GM19452 (cell line): Measurements from ENCODE around the gene CUL5.
A peak's percentile ranks its signal among the peaks of the same experiment; 100 is the strongest.
"Not testable (repeated sequence)": the region's sequence is repeated elsewhere in the genome, so short reads cannot be mapped to it uniquely, and the experiment has no call there.

ENCODE experiments used
- ATAC-seq: cut with Tn5 transposase; IDR thresholded peaks from one replicate; pipeline ENCODE4 v1.9.1; 2021; ENCODE audit not compliant: unreplicated experiment

Gene CUL5

DNA sequence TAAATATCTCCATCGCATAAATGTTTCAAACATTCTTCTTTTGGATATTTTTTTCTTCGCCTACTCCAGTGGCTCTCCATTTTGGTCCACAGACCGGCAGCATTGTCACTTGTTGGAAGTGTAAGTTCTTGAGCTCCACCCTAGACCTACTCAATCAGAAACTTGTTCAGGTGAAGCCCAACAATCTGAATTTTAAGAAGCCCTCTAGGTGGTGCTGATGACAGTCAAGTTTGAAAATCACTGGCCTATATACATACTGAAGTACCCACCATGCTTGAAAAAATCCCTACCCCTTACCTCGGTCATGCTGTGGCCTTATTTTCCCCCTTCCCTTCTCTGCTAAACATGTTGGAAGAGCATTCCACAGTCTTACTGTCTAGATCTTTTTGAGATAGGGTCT, 102.4 kb downstream of the CUL5 start:
- ATAC-seq: no peak

GRCh38 chr11:108112057-108112456, 103.4 kb downstream of the CUL5 start:
- no peak for ATAC-seq

DNA sequence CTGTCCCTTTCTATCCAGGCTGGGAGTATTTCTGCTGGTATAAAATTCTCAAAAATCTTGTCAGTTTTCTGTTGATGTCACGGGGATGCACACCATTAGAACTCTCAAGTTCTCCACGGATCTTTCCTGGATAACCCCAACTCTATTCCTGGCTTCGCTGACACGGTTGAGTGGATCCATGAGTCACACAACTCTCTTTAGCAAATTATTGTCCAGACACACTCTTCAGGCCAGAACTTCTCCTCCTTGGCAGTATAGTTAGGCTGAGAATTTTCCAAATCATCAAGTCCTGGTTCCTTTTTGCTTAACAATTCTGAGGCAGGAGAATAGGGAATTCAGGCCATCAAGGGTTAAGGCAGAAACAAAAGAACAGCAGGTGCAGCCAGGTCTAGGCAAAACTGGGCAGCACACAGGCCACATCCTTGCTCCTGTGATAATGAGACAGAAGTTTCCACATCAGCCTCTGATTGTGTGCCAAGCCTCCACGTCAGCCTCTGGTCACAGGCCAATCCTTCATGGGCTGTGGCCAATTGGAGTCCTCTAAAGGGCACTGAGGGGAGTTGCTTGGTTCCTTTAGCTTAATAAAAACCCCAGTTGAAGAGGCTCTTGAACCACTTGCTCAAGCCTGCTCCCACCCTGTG, 106.9 kb downstream of the CUL5 start:
- no peak for ATAC-seq

- ATAC-seq: no peak
These were observed 109.2 kb downstream of the CUL5 start for GRCh38 chr11:108117746-108118371.

DNA sequence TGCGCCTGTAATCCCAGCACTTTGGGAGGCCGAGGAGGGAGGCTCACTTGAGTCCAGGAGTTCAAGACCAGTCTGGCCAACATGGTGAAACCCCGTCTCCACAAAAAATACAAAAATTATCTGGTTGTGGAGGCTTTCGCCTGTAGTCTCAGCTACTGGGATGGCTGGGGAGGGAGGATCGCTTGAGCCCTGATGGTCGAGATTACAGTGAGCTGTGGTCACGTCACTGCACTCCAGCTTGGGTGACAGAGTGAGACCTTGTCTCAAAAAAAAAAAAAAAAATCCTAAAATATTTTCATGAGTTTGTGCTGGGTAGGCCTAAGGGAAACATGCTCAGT, 112.2 kb downstream of the CUL5 start:
- ATAC-seq: not testable (repeated sequence)

DNA sequence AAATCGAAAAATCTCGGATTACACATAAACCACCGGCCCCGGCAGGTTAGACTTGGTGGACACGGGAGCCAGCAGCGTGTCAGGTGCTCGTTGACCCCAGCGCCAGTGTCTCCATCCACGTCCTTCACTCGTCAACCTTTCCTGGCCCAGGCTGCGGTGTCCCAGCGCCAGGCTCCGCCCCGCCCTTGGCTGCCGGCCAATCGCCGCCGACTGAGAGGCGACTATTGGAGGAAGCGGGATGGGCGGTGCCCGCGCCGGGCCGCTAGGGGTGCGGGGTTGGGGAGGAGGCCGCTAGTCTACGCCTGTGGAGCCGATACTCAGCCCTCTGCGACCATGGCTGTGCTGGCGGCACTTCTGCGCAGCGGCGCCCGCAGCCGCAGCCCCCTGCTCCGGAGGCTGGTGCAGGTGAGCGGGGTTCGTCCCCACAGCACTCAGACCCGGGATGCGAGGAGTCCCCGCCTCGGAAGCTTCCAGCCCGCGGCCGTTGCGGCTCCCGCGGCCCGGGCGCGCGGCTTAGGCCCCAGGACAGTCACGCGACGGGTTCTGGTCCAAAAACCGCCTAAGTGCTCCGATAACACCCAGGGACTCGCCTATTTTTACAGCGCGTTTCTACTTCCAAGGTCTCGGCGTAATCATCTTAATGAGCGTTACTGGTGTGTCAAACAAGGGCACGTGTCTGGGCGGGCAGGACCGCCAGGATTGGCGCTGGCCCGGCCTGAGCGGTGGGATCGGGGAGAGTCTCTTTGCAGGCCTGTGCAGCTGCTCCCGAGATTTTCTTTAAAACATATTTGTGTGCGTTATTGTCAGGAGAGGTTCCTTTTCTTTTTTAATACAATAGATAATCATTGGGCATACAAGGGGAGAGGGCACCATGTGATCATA, 112.8 kb downstream of the CUL5 start, which contains the start of gene ACAT1:
TSS of gene ACAT1 (plus strand) at position 294 of the 882 bp plus-strand sequence. CDS start at position 334, 40 bp downstream.
- ATAC-seq: peak; percentile 98

DNA sequence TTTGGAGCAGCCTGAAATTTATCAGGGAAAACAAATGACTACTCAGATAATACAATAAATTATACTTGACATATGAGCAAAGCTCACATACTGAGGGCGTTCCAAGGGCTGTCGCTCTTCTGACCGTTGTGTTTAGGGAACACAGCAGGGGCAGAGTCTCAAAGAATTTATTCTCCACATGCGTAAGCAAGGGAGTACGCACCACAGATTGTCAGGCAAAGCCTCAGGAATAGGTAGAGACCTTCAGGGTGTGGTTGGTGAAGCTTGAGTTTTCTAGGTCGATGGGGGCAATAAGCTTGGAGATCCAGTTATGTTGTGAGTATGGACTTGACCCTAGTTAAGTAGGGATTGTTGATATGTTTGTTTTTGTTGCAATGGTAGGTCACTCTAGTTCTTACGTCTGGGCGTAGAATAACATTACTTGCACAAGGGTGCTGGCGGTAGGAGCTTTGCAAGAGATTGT, 113.5 kb downstream of the CUL5 start:
- ATAC-seq: no peak

DNA sequence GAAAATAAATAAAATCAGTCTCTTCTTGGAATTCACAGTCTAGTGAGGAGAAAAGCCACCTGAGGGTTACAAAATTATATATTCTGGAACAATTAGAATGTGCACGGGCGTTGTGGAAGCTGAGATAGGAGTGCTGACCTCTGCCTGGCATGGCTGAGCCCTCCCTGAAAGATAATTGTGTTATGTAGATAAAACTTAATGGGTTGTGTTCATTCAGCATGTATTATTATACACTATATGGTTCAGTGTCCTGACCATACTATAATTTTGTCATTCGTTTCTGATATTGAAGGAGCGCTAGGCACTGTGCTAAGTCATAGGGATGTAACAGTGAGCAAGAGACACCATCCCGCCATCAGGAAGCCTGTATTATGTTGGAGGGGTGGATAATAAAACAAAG, 116.4 kb downstream of the CUL5 start:
- ATAC-seq: no peak

- no peak for ATAC-seq
These were observed 120.1 kb downstream of the CUL5 start for GRCh38 chr11:108128772-108129171.

DNA sequence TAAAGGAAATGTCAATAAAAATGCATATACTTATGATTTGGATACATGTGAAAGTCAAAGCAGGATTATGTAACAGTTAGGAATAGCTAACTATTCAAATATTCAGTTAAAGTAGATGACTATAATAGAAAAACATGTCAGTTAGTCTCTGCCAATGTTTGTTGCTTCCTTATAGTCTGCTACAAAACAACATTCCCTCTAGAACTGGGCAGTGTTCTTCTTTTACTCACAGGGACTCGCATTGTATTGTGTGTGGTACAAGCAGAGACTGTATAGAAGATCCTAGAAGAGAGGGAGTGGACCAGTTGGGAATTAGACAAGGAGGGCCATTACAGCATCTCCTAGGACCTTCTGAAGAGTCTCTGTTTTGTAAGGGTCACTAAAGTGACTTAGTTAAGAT, 123.3 kb downstream of the CUL5 start:
- no peak for ATAC-seq

DNA sequence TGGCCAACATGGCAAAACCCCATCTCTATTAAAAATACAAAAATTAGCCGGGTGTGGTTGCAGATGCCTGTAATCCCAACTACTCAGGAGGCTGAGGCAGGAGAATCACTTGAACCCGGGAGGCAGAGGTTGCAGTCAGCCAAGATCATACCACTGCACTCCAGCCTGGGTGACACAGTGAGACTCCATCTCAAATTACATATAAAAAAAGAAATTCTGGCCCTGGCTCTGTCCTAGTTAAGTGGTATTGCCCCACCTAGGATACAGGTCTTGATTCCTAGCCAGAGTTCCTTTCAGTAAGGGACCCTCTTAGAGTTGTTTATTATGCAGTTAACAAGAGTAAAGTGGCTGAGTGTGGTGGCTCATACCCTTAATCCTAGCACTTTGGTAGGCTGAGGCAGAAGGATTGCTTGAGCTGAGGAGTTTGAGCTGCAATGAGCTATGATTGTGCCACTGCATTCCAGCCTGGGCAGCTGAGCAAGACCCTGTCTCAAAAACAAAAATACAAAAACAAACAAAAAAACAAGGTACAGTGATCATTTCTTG, 124.4 kb downstream of the CUL5 start:
- ATAC-seq: not testable (repeated sequence)

- no peak for ATAC-seq
These were observed 127.3 kb downstream of the CUL5 start for GRCh38 chr11:108135845-108136544.

- ATAC-seq: no peak
These were observed 128.5 kb downstream of the CUL5 start for GRCh38 chr11:108137212-108137611.

GRCh38 chr11:108142304-108142703, 133.6 kb downstream of the CUL5 start:
- no peak for ATAC-seq

DNA sequence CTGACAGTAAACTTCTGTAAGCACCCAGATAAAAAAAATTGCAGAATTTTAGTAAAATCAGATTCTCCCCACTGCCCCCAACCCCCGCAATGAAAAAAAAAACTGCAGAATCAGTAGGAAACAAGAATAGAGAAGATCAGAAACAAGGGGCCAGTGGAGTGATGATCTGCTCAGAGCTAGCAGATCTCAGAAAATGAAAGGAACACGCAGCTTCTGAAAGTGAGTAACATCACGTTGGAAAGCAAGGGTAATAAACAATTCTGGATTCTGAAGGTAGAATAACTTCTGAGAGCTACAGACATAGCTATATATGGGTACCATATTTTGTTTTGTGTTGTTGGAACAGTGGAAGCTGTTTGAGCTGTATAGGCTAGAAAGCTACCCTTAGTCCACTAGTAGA, 135.9 kb downstream of the CUL5 start:
- no peak for ATAC-seq

- ATAC-seq: no peak
These were observed 138.5 kb downstream of the CUL5 start for GRCh38 chr11:108147150-108147549.

DNA sequence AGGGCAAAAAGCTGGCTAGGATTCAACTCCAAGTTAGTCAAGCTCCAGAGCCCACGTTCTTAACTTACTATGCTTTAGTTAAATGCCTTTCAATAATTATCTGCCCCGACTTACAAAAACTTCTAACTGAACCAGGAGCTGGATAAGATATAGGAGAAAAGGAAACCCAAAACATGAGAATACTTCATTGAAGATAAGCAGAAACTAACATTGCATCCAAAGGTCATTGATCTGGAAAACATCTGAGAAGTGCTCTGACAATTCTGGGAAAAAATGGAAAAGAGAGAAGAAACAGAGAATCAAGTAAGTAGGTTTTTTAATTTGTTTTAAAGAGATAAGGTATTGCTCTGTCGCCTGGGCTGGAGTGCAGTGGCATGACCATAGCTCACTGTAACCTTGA, 139.9 kb downstream of the CUL5 start:
- no peak for ATAC-seq

DNA sequence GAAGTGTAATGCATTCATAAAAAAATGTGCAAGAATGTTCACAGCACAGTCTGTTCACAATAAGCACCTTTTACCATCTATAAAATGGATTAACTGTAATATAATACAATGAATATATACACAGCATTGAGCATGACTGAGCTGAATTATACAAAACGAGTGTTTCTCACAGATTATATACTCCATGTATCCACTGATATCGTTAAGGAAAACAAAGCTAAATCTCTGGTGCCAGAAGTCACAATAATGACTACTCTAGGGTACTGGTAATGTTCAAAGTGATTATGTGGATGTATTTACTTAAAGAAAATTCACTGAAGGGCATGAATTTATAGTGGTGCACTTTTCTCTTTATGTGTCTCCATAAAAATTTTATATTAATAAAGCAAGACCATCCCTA, 145.9 kb downstream of the CUL5 start:
- ATAC-seq: no peak
